Measurements from ENCODE around the gene TRAFD1.
"Not testable (repeated sequence)": the region's sequence is repeated elsewhere in the genome, so short reads cannot be mapped to it uniquely, and the experiment has no call there.

DNA sequence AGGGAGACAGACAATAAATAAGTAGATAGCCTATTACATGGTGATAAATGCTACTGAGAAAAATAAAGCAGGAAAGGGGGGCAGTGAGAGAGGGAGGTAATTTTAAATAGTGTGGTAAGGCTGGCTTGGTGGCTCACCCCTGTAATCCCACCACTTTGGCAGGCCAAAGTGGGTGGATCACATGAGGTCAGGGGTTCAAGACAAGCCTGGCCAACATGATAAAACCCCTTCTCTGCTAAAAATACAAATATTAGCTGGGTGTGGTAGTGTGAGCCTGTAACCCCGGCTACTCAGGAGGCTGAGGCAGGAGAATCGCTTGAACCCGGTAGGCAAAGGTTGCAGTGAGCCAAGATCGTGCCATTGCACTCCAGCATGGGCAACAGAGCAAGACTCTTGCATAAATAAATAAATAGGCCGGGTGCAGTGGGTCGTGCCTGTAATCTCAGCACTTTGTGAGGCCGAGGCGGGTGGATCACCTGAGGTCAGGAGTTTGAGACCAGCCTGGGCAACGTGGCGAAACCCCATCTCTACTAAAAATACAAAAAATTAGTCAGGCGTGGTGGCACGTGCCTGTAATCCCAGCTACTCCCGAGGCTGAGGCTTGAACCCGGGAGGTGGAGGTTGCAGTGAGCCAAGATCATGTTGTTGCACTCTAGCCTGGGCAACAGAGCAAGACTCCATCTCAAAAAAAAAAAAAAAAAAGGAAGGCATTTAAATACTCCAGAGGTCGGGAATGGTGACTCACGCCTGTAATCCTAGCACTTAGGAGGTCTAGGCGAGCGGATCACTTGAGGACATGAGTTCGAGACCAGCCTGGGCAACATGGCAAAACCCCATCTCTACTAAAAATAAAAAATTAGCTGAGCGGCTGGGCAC lies 14.3 kb upstream of the TRAFD1 start:
- TF ChIP-seq, protein P1, sequence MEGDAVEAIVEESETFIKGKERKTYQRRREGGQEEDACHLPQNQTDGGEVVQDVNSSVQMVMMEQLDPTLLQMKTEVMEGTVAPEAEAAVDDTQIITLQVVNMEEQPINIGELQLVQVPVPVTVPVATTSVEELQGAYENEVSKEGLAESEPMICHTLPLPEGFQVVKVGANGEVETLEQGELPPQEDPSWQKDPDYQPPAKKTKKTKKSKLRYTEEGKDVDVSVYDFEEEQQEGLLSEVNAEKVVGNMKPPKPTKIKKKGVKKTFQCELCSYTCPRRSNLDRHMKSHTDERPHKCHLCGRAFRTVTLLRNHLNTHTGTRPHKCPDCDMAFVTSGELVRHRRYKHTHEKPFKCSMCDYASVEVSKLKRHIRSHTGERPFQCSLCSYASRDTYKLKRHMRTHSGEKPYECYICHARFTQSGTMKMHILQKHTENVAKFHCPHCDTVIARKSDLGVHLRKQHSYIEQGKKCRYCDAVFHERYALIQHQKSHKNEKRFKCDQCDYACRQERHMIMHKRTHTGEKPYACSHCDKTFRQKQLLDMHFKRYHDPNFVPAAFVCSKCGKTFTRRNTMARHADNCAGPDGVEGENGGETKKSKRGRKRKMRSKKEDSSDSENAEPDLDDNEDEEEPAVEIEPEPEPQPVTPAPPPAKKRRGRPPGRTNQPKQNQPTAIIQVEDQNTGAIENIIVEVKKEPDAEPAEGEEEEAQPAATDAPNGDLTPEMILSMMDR (conservative IDR thresholded peaks at IDR 0.05; ENCODE audit: low read depth, low read length) = not testable (repeated sequence)
- not testable (repeated sequence) for TF ChIP-seq EZH2 (IDR thresholded peaks at IDR 0.05; ENCODE audit: borderline replicate concordance, low read depth, low read length, poor library complexity, severe bottlenecking)

All from A673 (cell line).